ENCODE data around the gene AGMO. TPM values are rescaled to one million over a fixed set of nuclear protein-coding genes. Genes with fewer than 3 reads are reported as not detected.

The AGMO gene
- polyA plus RNA-seq, 3 donors, result not detected

DNA sequence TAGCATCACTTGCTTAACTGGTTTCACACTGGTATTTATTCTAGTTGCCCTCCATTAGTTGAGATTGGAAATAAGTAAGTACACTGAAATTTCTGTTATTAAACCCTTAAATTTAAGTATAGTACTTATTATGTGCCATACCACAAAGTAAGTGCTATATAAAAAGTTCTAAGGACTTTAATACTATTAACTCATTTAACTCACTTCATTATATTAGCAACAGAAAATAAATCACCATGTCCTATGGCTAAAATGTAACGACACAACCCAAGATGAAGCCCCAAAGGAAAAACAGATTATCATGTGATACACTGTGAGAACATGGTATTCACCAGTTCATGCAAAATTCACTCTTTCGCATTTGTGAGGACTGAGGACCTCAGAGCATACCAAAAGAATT, 70.5 kb downstream of the AGMO start:
- H3K4me2 ChIP-seq (replicated peaks; ENCODE audit: extremely low read depth, low read length, poor library complexity, severe bottlenecking), result no peak overlapping the region
- TF ChIP-seq, protein P1, sequence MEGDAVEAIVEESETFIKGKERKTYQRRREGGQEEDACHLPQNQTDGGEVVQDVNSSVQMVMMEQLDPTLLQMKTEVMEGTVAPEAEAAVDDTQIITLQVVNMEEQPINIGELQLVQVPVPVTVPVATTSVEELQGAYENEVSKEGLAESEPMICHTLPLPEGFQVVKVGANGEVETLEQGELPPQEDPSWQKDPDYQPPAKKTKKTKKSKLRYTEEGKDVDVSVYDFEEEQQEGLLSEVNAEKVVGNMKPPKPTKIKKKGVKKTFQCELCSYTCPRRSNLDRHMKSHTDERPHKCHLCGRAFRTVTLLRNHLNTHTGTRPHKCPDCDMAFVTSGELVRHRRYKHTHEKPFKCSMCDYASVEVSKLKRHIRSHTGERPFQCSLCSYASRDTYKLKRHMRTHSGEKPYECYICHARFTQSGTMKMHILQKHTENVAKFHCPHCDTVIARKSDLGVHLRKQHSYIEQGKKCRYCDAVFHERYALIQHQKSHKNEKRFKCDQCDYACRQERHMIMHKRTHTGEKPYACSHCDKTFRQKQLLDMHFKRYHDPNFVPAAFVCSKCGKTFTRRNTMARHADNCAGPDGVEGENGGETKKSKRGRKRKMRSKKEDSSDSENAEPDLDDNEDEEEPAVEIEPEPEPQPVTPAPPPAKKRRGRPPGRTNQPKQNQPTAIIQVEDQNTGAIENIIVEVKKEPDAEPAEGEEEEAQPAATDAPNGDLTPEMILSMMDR (IDR thresholded peaks at IDR 0.05), result no peak
- H3K9me3 ChIP-seq (replicated peaks in 1 of 2; ENCODE audit: control insufficient read depth in 1 of 2, insufficient read depth in 1 of 2, low read length in 2 of 2), result peaks cover 0 to 3% of the 10 kb centered on the region in 2 donors
- no peaks in the 10 kb centered on the region for H3K36me3 Mint-ChIP-seq
- no peak overlapping the region for H3K27ac ChIP-seq (ENCODE audit: low read depth in 1 of 2, low read length in 2 of 2)
- H4K20me1 ChIP-seq (ENCODE audit: insufficient read depth, low read length), result no peaks in the 10 kb centered on the region
- H3K9ac ChIP-seq (ENCODE audit: insufficient read depth, low read length, poor library complexity, severe bottlenecking), result no peak overlapping the region
- WGBS (ENCODE audit: insufficient coverage), result no CpG with 5 or more reads among the region's 2 CpGs
- H3K27me3 ChIP-seq (ENCODE audit: control insufficient read depth in 2 of 2, insufficient read depth in 2 of 2, low read length in 2 of 2), result no peaks in the 10 kb centered on the region
- H3K9me3 Mint-ChIP-seq, result peaks cover 0 to 7% (median 5%) of the 10 kb centered on the region in 7 donors
- H2AFZ ChIP-seq (ENCODE audit: insufficient read depth, low read depth, low read length, poor library complexity, severe bottlenecking), result no peak overlapping the region
- H3K4me3 ChIP-seq (replicated peaks in 1 of 3; ENCODE audit: low read depth in 2 of 3, low read length in 3 of 3), result no peak overlapping the region
- no peaks in the 10 kb centered on the region for H3K4me1 ChIP-seq (ENCODE audit: control insufficient read depth in 1 of 2, insufficient read depth in 2 of 2, low read length in 2 of 2)
- no peaks in the 10 kb centered on the region for H3K36me3 ChIP-seq (replicated peaks in 1 of 2; ENCODE audit: control insufficient read depth in 1 of 2, insufficient read depth in 2 of 2, low read length in 2 of 2)
- H3K79me2 ChIP-seq (ENCODE audit: insufficient read depth, low read length), result no peaks in the 10 kb centered on the region
- no peaks in the 10 kb centered on the region for H3K27me3 Mint-ChIP-seq (ENCODE audit: low read depth in 3 of 3)
- intact Hi-C loops (cut with micrococcal nuclease), result no loop called here
- no peaks in the 10 kb centered on the region for H3K4me1 Mint-ChIP-seq
- H3K27ac Mint-ChIP-seq, result no peak overlapping the region
- H3K4me3 Mint-ChIP-seq, result no peak overlapping the region
- DNase-seq, result no peak

DNA sequence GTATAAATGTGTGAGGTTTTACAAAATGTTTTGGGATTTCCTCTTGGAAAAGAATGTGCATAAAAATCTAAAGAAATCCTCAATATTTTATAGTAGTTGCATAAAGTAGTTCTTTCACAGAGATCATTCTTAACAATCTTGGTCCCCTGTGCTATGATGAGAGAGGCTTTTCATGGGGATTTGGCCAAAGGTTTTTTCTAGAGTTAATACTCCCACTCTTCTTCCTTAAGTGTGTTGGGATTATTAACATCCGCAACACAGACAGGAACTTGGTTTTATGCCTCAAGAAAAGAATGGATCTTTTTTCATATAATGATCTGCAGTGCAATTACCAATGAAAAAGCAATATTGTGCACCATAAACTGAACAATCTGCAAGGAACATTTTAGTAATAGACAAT, 71.5 kb downstream of the AGMO start:
- Histone ChIP-seq H4K20me1 (ENCODE audit: insufficient read depth, low read length) (no peaks in the 10 kb centered on the region), H3K79me2 (ENCODE audit: insufficient read depth, low read length) (no peaks in the 10 kb centered on the region), H3K4me1 (ENCODE audit: control insufficient read depth in 1 of 2, insufficient read depth in 2 of 2, low read length in 2 of 2) (no peaks in the 10 kb centered on the region), H3K36me3 (replicated peaks in 1 of 2; ENCODE audit: control insufficient read depth in 1 of 2, insufficient read depth in 2 of 2, low read length in 2 of 2) (no peaks in the 10 kb centered on the region), H3K9ac (ENCODE audit: insufficient read depth, low read length, poor library complexity, severe bottlenecking) (no peak overlapping the region), H3K4me2 (replicated peaks; ENCODE audit: extremely low read depth, low read length, poor library complexity, severe bottlenecking) (no peak overlapping the region), H2AFZ (ENCODE audit: insufficient read depth, low read depth, low read length, poor library complexity, severe bottlenecking) (no peak overlapping the region), H3K27ac (ENCODE audit: low read depth in 1 of 2, low read length in 2 of 2) (no peak overlapping the region), H3K27me3 (ENCODE audit: control insufficient read depth in 2 of 2, insufficient read depth in 2 of 2, low read length in 2 of 2) (no peaks in the 10 kb centered on the region), H3K9me3 (replicated peaks in 1 of 2; ENCODE audit: control insufficient read depth in 1 of 2, insufficient read depth in 1 of 2, low read length in 2 of 2) (peaks cover 0 to 3% of the 10 kb centered on the region in 2 donors), H3K4me3 (replicated peaks in 1 of 3; ENCODE audit: low read depth in 2 of 3, low read length in 3 of 3) (no peak overlapping the region)
- Mint-ChIP-seq H3K4me3 (no peak overlapping the region), H3K4me1 (no peaks in the 10 kb centered on the region), H3K36me3 (no peaks in the 10 kb centered on the region), H3K27ac (no peak overlapping the region), H3K27me3 (ENCODE audit: low read depth in 3 of 3) (no peaks in the 10 kb centered on the region), H3K9me3 (peaks cover 0 to 8% (median 5%) of the 10 kb centered on the region in 7 donors)
- no CpG with 5 or more reads among the region's 1 CpG for WGBS (ENCODE audit: insufficient coverage)
- no peak for DNase-seq
- TF ChIP-seq, protein P1 (IDR thresholded peaks at IDR 0.05), result no peak
- intact Hi-C loops (cut with micrococcal nuclease), result no loop called here
